A549 treated with AZD9567 at 1 μM for 4 hours (cell line): ENCODE results near the gene TMEM192. TPM values are rescaled to one million over a fixed set of nuclear protein-coding genes. Genes with fewer than 3 reads are reported as not detected.

Experiments
- total RNA-seq: library from RNA; stranded (reverse); fragments of 200-300 nt; extraction: Qiagen RNA extraction; gene quantifications from 5 replicates; pipeline ENCODE4 v1.2.3, GENCODE V29; 2022; ENCODE audit not compliant: insufficient read depth

TMEM192 gene
- total RNA-seq = 7.8 to 9.7 TPM (median 8.9 TPM) in 5 replicates

GRCh38 chr4:165112368-165113121 is at the start of gene TMEM192:
TSS of gene TMEM192 (minus strand) at chr4:165112860. CDS start at chr4:165112773, 87 bp downstream.

GRCh38 chr4:165053645-165054044 is 59.0 kb downstream of the TMEM192 start, which contains the start of gene TRIM75:
TSS of gene TRIM75 (plus strand) at chr4:165053866. CDS start at chr4:165059148, 5,282 bp downstream.

GRCh38 chr4:165031436-165032211 is 81.0 kb downstream of the TMEM192 start, which contains the start of gene TRIM60:
TSS of gene TRIM60 (plus strand) at chr4:165031999. CDS start at chr4:165040073, 8,074 bp downstream.

Other genes starting within 250 kb of the TMEM192 start
- not detected in 5 replicates for gene APELA, start 235.7 kb downstream of the TMEM192 start, total RNA-seq
- not detected in 5 replicates for gene TRIM61, start 135.2 kb downstream of the TMEM192 start, total RNA-seq
- gene TRIM60, start 80.9 kb downstream of the TMEM192 start, total RNA-seq = not detected in 5 replicates
- gene TRIM75, start 59.0 kb downstream of the TMEM192 start, total RNA-seq = not detected in 5 replicates
- 12.9 to 22.9 TPM (median 16.1 TPM) in 5 replicates for gene KLHL2, start 94.7 kb upstream of the TMEM192 start, total RNA-seq
- 17.7 to 23.2 TPM (median 21.0 TPM) in 5 replicates for gene MSMO1, start 214.8 kb upstream of the TMEM192 start, total RNA-seq